Esophagus muscularis mucosa (tissue), 4 donors: ENCODE data around the gene APMAP. TPM values are rescaled to one million over a fixed set of nuclear protein-coding genes. Genes with fewer than 3 reads are reported as not detected.

Experiments used
- DNase-seq: peaks from one replicate; pipeline ENCODE4 v3.0.0-alpha.2; 2017; ENCODE audit errors: extremely low spot score
- H3K27ac ChIP-seq, 4 donors: fragments of 200-600 bp; sonication (generic); replicated peaks in 1 of 4; 1 replicate in 3 of 4; 2 replicates in 1 of 4; pipeline ENCODE4 v1.5.1; 2016 to 2019; ENCODE audit warnings: mild to moderate bottlenecking in 1 of 4
- H3K27me3 ChIP-seq, 4 donors: fragments of 200-600 bp; sonication (generic); one replicate each; pipeline versions ENCODE4 v1.5.1 to v1.6.0; 2016 to 2019
- H3K36me3 ChIP-seq, 4 donors: fragments of 200-600 bp; sonication (generic); one replicate each; pipeline ENCODE4 v1.5.1; 2016 to 2019
- H3K4me1 ChIP-seq, 4 donors: fragments of 200-600 bp; sonication (generic); one replicate each; pipeline ENCODE4 v1.5.1; 2016 to 2019
- H3K4me3 ChIP-seq, 4 donors: fragments of 200-600 bp; sonication (generic); 1 replicate in 2 of 4; 2 replicates in 2 of 4; pipeline ENCODE4 v1.5.1; 2016 to 2019; ENCODE audit warnings: mild to moderate bottlenecking in 4 of 4, moderate library complexity in 1 of 4
- H3K9me3 ChIP-seq, 4 donors: fragments of 200-600 bp; sonication (generic); 1 replicate in 3 of 4; 2 replicates in 1 of 4; pipeline ENCODE4 v1.5.1; 2016 to 2019
- EP300 ChIP-seq: sonication (generic); formaldehyde crosslinking; IDR thresholded peaks from one replicate; pipeline ENCODE4 v1.6.1; 2017; ENCODE audit warnings: antibody characterized with exemption
- POLR2A ChIP-seq: fragments of 450-650 bp; IDR thresholded peaks from one replicate; pipeline ENCODE4 v1.6.1; 2017; ENCODE audit warnings: antibody characterized with exemption, moderate library complexity, mild to moderate bottlenecking, low read depth
- POLR2AphosphoS5 ChIP-seq, 2 donors: sonication (generic); formaldehyde crosslinking; IDR thresholded peaks; one replicate each; pipeline ENCODE4 v1.6.1; 2017; ENCODE audit warnings: antibody characterized with exemption in 2 of 2
- WGBS: methylation state at CpG from one replicate; pipeline ENCODE4 v1.1.5; 2018; 5-methylcytosine and 5-hydroxymethylcytosine counted together
- intact Hi-C: fragments of 100-400 bp; cut with DNase I; formaldehyde crosslinking; loops from one replicate; pipeline ENCODE4 v1.15.1; 2023
- small RNA-seq, 3 donors: library from RNA; depleted of rRNA; stranded (forward); fragments of <200 nt; gene quantifications; one replicate each; pipeline ENCODE3, GENCODE V24; 2016
- total RNA-seq, 4 donors: library from RNA; depleted of rRNA; stranded (reverse); fragments of >200 nt; gene quantifications; one replicate each; pipeline versions ENCODE4 v1.1.0 to v1.2.1, GENCODE V29; 2016
- TF ChIP-seq, protein P1 (sequence below), 3 experiments: fragments of 200-600 bp in 2 of 3; fragments of 450-650 bp in 1 of 3; sonication (generic) in 2 of 3; IDR thresholded peaks; one replicate each; pipeline ENCODE4 v1.5.1; 2017 to 2019; ENCODE audit warnings: antibody characterized with exemption in 3 of 3, mild to moderate bottlenecking in 2 of 3, moderate library complexity in 1 of 3

Gene APMAP
- total RNA-seq, 4 donors from 2014 or later: 21.6 to 35.6 (median 32.5) TPM

DNA sequence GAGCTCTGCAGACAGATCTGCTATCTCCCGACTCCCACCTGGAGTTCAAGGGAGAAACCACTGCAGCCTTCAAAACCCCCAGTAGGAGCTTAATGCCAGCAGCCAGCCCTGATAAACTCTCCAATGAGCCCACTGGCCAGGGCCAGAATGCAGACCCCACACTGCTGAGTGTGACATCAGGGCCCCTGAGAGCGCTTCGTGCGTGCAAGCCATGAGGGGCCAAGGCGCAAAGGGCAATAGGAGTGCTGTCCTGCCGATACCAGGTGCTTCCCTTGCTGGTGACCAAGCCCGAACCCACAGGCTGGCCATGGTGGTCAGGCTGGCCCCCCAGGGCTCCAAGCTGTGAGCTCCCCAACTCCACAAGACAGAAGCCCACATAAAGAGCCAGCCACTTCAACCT is 76.7 kb downstream of the APMAP start:
- Histone ChIP-seq H3K27me3 (peaks cover 0 to 6% (median 0%) of the 10 kb centered on the region in 4 donors), H3K9me3 (no peaks in the 10 kb centered on the region), H3K4me1 (peaks cover 0 to 10% (median 9%) of the 10 kb centered on the region in 4 donors), H3K27ac (no peak overlapping the region), H3K4me3 (no peak overlapping the region), H3K36me3 (no peaks in the 10 kb centered on the region)
- TF ChIP-seq EP300: no peak
- TF ChIP-seq POLR2AphosphoS5 (IDR thresholded peaks at IDR 0.05): no peak
- TF ChIP-seq POLR2A: no peak
- TF ChIP-seq, protein P1, sequence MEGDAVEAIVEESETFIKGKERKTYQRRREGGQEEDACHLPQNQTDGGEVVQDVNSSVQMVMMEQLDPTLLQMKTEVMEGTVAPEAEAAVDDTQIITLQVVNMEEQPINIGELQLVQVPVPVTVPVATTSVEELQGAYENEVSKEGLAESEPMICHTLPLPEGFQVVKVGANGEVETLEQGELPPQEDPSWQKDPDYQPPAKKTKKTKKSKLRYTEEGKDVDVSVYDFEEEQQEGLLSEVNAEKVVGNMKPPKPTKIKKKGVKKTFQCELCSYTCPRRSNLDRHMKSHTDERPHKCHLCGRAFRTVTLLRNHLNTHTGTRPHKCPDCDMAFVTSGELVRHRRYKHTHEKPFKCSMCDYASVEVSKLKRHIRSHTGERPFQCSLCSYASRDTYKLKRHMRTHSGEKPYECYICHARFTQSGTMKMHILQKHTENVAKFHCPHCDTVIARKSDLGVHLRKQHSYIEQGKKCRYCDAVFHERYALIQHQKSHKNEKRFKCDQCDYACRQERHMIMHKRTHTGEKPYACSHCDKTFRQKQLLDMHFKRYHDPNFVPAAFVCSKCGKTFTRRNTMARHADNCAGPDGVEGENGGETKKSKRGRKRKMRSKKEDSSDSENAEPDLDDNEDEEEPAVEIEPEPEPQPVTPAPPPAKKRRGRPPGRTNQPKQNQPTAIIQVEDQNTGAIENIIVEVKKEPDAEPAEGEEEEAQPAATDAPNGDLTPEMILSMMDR (IDR thresholded peaks at IDR 0.05): no peak
- no peak for DNase-seq
- 93% methylated on average over 5 of the region's 7 CpGs for WGBS
- intact Hi-C loops: loop anchor here (5.0 kb wide), 1 partner anchor 754 kb away; no protein-coding TSS in a partner anchor

DNA sequence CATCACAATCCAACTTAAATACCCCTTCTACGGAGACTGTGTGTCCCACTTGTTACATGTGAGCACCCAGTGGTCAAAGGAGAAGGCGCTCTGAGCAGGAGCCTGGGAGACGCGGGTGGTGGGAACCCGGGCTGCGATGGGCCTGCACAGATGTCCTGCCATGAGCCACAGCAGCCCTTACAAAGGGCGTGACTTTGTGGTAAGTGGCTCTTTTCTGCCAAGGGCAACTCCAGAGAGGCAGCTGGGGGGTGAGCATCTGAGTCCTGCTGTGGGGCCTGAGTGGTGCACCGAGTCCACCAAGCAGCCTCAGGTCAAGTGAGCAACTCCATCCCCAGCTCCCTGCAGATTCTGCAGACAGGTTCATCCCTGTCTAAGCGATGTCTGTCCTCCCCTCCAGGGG is 77.1 kb downstream of the APMAP start:
- no peaks in the 10 kb centered on the region for H3K36me3 ChIP-seq
- no peak for DNase-seq
- peaks cover 0 to 10% (median 9%) of the 10 kb centered on the region in 4 donors for H3K4me1 ChIP-seq
- TF ChIP-seq POLR2AphosphoS5 (IDR thresholded peaks at IDR 0.05) (no peak), POLR2A (no peak), EP300 (no peak)
- TF ChIP-seq, protein P1 (IDR thresholded peaks at IDR 0.05): no peak
- H3K4me3 ChIP-seq: no peak overlapping the region
- no peak overlapping the region for H3K27ac ChIP-seq
- intact Hi-C loops: loop anchor here (5.0 kb wide), 1 partner anchor 753 kb away; no protein-coding TSS in a partner anchor
- no peaks in the 10 kb centered on the region for H3K9me3 ChIP-seq
- 93% methylated on average over 7 of the region's 9 CpGs for WGBS
- H3K27me3 ChIP-seq: peaks cover 0 to 6% (median 0%) of the 10 kb centered on the region in 4 donors

DNA sequence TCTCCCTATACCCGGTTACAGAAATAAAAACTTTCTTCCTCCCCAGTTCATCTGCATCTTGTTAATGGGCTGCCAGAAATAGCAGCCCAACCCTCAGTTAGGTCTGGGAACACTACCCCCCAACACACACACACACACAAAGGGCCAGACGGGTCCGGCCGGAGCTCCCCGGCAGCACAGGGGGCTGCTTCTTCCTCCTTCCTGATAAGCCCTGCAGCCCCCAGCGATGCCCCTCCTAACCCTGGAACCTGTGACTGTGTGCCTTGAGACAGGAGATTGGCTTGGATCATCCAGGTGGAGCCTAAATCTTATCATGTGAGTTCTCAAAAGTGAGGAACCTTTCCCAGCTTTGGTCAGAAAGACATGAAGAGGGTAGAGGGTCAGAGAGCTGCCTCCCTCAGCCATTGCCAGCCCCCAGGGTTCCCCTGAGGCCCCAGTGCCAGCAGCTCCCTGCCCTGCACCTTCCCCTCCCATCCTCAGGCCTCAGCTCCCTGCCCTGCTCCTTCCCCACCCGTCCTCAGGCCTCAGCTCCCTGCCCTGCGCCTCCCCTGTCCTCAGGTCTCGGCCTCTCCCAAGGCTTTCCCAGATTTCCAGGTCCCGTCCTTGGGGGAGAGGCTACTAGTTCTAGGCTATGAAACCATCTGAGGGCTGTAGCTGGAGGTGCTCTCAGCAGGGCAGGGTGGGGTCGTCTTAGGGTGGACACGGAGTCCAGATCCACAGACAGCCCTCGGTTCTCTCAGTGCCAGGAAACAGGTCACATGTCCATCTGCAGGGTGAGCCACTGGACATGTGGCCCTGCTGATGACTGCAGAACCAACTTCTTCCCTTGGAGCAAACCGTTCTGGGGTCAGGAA is 77.9 kb downstream of the APMAP start:
- Histone ChIP-seq H3K9me3 (no peaks in the 10 kb centered on the region), H3K4me1 (peaks cover 0 to 10% (median 9%) of the 10 kb centered on the region in 4 donors), H3K27ac (no peak overlapping the region), H3K4me3 (no peak overlapping the region), H3K27me3 (peaks cover 0 to 3% (median 0%) of the 10 kb centered on the region in 4 donors), H3K36me3 (no peaks in the 10 kb centered on the region)
- intact Hi-C loops: loop anchor here (5.0 kb wide), 1 partner anchor 752 kb away; no protein-coding TSS in a partner anchor
- TF ChIP-seq POLR2A (no peak), POLR2AphosphoS5 (IDR thresholded peaks at IDR 0.05) (no peak), EP300 (no peak)
- TF ChIP-seq, protein P1 (IDR thresholded peaks at IDR 0.05): no peak
- WGBS: 76% methylated on average over 13 of the region's 14 CpGs
- no peak for DNase-seq

DNA sequence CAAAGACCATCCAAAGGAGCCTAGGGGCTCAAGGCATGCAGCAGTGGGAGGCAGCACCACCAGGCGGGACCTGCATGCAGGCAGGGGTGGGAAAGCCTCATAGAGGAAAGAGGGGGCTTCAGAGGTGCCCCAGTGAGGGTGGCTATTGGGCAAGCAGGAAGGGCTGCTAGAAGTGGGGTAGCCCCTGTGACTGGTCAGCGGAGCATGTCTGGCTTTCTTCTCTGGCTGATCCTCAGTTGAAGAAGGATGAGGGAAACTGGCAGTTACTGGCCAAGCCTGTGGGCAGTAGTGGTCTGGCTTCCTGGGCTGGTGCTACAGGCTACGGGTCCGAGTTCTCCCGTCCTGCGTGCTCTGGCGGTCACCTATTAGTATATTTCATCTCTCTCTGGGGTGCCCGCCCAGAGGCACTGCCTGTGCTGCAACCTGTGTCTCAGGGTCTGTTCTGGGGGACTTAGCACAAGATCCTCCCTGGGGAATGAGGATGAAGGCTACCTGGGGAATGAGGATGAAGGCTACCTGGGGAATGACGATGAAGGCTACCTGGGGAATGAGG is 79.4 kb downstream of the APMAP start:
- Histone ChIP-seq H3K4me1 (peaks cover 0 to 3% (median 3%) of the 10 kb centered on the region in 4 donors), H3K9me3 (peaks cover 0 to 12% (median 5%) of the 10 kb centered on the region in 4 donors), H3K36me3 (no peaks in the 10 kb centered on the region), H3K4me3 (no peak overlapping the region), H3K27me3 (no peaks in the 10 kb centered on the region), H3K27ac (no peak overlapping the region)
- intact Hi-C loops: no loop called here
- WGBS: 90% methylated on average over 4 of the region's 9 CpGs
- DNase-seq: no peak
- TF ChIP-seq POLR2A: no peak
- TF ChIP-seq, protein P1 (IDR thresholded peaks at IDR 0.05): no peak
- no peak for TF ChIP-seq POLR2AphosphoS5 (IDR thresholded peaks at IDR 0.05)
- no peak for TF ChIP-seq EP300

Small RNA genes lying within 50 kb of the gene (small RNA-seq; reads per million reads assigned to genes)
- 0 reads per million in 3 donors for gene RNU6-1257P

Other genes with a start within 250 kb of the APMAP start
- 10 to 100 TPM in 1 of 4 donors, 1 to 10 TPM in 2, not detected in 1; 1.2 to 13.8 (median 1.5) TPM for gene CST7, start 43.5 kb downstream of the APMAP start, total RNA-seq
- 100 to 1,000 TPM in 1 of 4 donors, 10 to 100 TPM in 3; 36.6 to 154 (median 65.3) TPM for gene ACSS1, start 65.4 kb upstream of the APMAP start, total RNA-seq
- gene VSX1, start 89.4 kb upstream of the APMAP start, total RNA-seq: under 1 TPM in 1 of 4 donors, not detected in 3; 0.83 TPM
- 10 to 100 TPM; 39.0 to 44.1 (median 43.5) TPM for gene ENTPD6, start 203.0 kb upstream of the APMAP start, total RNA-seq